DLD1 (cell line): ENCODE data around the gene HLA-DQA1.
"Not testable (repeated sequence)": the region's sequence is repeated elsewhere in the genome, so short reads cannot be mapped to it uniquely, and the experiment has no call there.

Source experiments
- in situ Hi-C: cut with HindIII; loops from 2 replicates; pipeline ENCODE4 v1.10.0; 2017; ENCODE audit warnings: low sequenced_read_pairs

HLA-DQA1 gene

GRCh38 chr6:32621372-32621771 lies 15.8 kb upstream of the HLA-DQA1 start:
- in situ Hi-C loops = no loop called here

DNA sequence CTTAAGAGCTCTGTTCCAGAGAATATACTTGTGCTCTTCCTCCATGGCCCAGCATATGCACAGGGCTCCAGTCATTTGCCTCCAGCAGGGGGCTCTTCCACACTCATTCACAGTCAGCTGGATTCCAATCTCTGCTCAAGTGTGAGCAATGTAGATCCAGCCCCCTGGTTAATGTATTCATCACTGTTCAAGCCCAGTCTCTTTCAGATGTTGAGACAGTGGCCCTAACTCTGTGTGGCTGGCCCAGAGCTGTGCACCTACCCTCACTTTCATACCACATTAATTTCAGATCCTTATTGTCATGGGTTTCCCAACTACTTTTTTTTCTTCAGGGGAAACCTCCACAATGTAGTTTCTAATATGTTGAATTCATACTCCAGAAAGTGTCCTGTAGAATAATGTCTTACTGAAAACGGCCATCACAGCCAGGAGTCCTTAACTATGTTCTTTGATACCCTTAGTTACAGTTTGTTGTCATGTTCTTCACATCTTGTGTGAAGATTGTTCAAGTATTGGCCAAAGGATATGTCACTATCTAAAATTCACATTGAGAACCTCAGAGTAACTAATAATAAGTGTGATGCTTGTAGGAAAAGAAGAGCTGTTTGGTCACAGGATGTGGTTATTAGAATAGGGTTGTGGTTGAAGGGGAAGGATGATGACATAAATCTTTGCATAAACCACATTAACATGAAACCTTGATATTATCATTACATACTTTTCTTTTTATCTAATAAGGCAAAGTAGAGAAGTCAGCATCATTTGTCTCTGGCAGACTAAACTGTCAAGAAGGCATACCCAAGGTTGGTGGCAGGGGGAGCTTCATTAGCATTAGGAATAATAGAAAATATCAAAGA lies 14.4 kb upstream of the HLA-DQA1 start:
- in situ Hi-C loops = no loop called here

DNA sequence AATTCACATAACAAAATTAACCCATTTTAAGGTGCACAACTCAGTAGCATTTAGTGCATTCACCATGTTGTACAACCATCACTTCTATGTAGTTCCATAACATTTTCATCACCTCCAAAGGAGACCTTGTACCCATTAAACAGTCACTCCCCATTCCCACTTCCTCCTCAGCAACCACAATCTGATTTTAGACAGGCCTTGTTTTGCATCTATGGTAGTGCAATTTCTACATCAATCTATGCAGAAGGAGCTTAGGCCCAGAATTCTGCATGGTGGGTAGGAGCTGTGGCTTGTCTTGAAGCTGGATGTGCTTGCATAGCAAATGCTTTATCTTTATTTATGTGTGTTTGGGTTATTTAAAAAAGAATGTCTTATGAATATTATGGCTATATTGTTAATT lies 13.5 kb upstream of the HLA-DQA1 start:
- in situ Hi-C loops = no loop called here

DNA sequence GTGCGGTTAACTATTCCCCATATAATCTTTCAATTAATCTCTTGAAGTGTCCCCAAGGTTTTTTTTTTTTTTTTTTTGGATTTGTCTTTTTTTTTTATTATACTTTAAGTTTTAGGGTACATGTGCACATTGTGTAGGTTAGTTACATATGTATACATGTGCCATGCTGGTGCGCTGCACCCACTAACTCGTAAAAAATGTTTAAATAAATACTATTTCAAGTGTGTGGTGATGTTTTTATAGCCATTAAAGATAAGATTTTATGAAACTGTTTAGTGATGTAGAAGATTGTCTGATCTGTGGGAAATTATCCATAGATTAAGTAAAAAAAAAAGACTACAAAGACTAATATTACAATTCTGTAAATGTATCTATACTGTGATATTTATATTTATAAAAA lies 12.6 kb upstream of the HLA-DQA1 start:
- in situ Hi-C loops = no loop called here

GRCh38 chr6:32625137-32625536 lies 12.1 kb upstream of the HLA-DQA1 start:
- in situ Hi-C loops = no loop called here

DNA sequence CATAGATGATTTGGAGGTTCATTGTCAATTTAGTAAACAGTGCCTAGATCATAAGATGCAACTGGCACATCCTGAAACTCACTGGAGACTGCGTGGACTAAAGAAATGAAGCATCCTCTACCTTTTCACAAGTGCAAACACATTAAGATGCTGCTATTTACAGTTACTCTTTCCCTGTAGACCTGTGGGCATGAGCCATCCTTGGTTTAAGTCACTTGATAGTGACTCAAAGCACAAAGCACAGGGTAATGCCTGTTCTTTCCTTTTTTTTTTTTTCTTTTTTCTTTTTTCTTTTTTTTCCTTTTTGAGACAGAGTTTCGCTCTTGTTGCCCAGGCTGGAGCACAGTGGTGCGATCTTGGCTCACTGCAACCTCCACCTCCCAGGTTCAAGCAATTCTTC lies 10.0 kb upstream of the HLA-DQA1 start:
- in situ Hi-C loops = no loop called here

GRCh38 chr6:32627831-32628230 lies 9.4 kb upstream of the HLA-DQA1 start:
- in situ Hi-C loops = no loop called here

GRCh38 chr6:32629793-32630192 lies 7.4 kb upstream of the HLA-DQA1 start:
- in situ Hi-C loops = not testable (repeated sequence)

- in situ Hi-C loops = no loop called here
These were observed 1.6 kb upstream of the HLA-DQA1 start for GRCh38 chr6:32635526-32636123.

GRCh38 chr6:32637883-32638282 lies 677 bp downstream of the HLA-DQA1 start:
- in situ Hi-C loops = no loop called here

DNA sequence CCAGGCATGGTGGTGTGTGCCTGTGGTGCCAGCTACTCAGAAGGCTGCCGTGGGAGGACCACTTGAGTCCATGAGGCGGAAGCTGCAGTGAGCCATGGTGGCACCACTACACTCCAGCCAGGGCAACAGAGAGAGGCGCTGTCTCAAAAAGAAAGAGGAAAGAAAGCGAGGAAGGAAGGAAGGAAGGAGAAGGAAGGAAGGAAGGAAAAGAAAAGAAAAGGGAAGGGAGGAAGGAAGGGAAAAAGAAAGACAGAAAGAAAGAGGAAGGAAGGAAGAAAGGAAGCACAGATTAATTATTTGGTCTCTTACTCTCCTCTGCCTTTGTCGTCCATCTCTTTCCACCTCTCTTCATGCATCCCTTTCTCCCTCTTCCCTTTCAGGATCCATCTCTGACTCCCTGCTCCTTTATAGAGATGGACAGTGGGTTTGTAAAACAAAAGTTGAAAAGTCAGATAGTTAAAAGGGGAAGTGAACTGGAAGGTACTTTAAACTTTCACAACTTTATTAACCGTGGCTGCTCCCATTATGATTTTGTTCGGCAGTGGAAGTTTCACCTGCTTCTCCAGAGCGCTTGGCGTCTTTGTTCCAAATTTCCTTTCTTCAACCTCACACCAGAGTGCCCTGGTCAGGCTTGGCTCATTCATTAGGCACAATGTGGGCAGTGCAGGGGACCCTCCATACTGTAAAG lies 1.5 kb downstream of the HLA-DQA1 start:
- in situ Hi-C loops = no loop called here

- in situ Hi-C loops = no loop called here
These were observed 2.5 kb downstream of the HLA-DQA1 start for GRCh38 chr6:32639440-32640394.

- in situ Hi-C loops = no loop called here
These were observed 3.9 kb downstream of the HLA-DQA1 start for GRCh38 chr6:32641122-32641521.

GRCh38 chr6:32641785-32642719 lies 4.8 kb downstream of the HLA-DQA1 start:
- in situ Hi-C loops = not testable (repeated sequence)

GRCh38 chr6:32642720-32643106 lies 5.5 kb downstream of the HLA-DQA1 start:
- in situ Hi-C loops = no loop called here

DNA sequence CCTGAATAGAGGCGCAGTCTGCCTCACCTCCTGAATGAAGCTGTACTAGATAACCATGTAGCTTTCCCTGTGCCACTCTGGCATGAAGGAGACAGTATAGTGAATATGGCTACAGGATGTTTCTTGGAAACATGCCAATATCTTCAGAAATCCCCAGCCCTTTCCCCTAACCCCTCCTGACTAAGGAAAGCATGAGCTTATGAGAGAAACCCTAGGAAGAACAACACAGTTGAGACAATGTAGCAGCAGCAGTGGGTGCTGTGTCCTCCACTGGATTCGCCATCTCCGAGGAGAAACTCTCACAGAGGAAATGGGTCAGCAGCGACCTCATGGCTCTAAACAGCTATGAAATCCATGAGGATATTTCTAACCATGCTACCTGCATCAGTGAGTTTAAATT lies 6.7 kb downstream of the HLA-DQA1 start:
- in situ Hi-C loops = no loop called here

- in situ Hi-C loops = no loop called here
These were observed 8.0 kb downstream of the HLA-DQA1 start for GRCh38 chr6:32645047-32645703.

- in situ Hi-C loops = no loop called here
These were observed 18.1 kb downstream of the HLA-DQA1 start for GRCh38 chr6:32655203-32655710.

DNA sequence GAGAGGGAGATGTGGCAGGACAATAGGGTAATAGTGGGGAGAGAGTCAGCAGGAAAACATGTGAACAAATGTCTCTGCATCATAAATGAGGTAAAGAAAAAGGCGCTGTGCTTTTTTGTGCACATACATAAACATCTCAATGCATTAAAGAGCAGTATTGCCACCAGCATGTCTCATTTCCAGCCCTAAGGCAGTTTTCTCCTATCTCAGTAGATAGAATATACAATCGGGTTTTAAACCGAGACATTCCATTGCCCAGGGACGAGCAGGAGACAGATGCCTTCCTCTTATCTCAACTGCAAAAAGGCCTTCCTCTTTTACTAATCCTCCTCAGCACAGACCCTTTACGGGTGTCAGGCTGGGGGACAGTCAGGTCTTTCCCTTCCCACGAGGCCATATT lies 20.1 kb downstream of the HLA-DQA1 start:
- in situ Hi-C loops = not testable (repeated sequence)
